C4-2B (cell line): ENCODE data around the gene DSCAML1.

Experiments
- CTCF ChIP-seq: fragments of 450-650 bp; conservative IDR thresholded peaks from 2 replicates; pipeline ENCODE4 v1.5.1; 2017; ENCODE audit warnings: mild to moderate bottlenecking
- ZFX ChIP-seq: fragments of 450-650 bp; IDR thresholded peaks from 2 replicates; pipeline ENCODE4 v1.6.1; 2017

DNA sequence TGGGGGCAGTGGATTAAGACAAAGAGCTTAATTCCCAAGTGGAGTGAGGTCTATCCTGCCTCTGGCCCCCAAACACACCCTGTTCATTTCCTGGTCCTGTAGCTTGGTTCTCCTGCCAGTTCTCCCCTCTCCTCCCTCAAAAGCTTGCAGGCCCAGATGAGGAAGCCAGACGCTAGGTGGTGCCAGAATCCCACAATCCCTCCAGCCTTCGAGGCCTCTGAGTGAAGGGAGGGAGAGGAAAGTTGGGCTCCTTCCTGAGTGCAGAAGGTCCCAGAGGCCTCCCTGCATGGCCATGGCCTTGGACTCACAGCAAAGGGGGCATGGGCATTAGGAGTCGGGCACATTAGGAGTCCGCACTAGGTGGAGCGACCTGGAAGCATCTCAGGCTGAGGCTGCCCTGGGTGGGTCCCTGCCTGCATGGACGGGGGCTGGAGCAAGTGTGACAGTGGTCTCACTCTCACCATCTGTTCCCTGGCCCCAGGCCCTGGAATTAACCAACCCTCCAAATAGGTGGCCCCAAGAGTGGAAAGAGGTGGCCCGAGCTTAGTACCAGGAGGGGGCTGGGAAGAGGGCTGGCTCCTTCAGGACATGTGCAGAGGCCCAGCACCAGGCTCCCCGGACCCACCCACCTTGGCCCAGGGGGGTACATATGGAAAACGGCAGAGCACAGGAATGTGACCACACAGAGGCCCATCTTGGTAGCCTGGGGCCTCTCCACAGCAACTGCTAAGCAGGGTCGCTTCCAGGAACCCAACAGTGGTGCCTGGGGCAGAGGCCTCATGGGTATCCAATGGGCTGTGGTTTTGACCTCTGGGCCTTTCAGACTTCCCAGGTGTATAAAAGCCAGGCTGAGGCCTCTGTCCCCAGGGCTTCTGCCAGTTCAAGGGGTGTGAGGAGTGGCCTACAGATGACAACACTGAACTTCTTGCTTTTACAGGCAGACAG is 22.4 kb upstream of the DSCAML1 start:
- peak; percentile 73 for TF ChIP-seq CTCF
- TF ChIP-seq ZFX, result no peak
